ENCODE measurements around the gene SPDL1. TPM values are rescaled to one million over a fixed set of nuclear protein-coding genes. Genes with fewer than 3 reads are reported as not detected.

The SPDL1 gene
- total RNA-seq, 1 donor from 2014 or later, result 13.3 TPM

GRCh38 chr5:169653091-169653490, 69.5 kb downstream of the SPDL1 start:
- no peak overlapping the region for H3K4me3 ChIP-seq
- H3K27ac ChIP-seq, result no peak overlapping the region
- DNase-seq (ENCODE audit: extremely low spot score in 2 of 2), result no peak
- intact Hi-C loops (cut with DNase I), result no loop called here
- H3K27me3 ChIP-seq, result no peaks in the 10 kb centered on the region
- H3K4me1 ChIP-seq, result peaks cover 4% of the 10 kb centered on the region
- no peak for TF ChIP-seq POLR2A (IDR thresholded peaks at IDR 0.05)
- TF ChIP-seq POLR2AphosphoS5 (IDR thresholded peaks at IDR 0.05; ENCODE audit: insufficient read depth in 1 of 2, low read depth in 1 of 2), result no peak
- TF ChIP-seq, protein P1, sequence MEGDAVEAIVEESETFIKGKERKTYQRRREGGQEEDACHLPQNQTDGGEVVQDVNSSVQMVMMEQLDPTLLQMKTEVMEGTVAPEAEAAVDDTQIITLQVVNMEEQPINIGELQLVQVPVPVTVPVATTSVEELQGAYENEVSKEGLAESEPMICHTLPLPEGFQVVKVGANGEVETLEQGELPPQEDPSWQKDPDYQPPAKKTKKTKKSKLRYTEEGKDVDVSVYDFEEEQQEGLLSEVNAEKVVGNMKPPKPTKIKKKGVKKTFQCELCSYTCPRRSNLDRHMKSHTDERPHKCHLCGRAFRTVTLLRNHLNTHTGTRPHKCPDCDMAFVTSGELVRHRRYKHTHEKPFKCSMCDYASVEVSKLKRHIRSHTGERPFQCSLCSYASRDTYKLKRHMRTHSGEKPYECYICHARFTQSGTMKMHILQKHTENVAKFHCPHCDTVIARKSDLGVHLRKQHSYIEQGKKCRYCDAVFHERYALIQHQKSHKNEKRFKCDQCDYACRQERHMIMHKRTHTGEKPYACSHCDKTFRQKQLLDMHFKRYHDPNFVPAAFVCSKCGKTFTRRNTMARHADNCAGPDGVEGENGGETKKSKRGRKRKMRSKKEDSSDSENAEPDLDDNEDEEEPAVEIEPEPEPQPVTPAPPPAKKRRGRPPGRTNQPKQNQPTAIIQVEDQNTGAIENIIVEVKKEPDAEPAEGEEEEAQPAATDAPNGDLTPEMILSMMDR (IDR thresholded peaks at IDR 0.05), result no peak
- no peaks in the 10 kb centered on the region for H3K36me3 ChIP-seq
- no peaks in the 10 kb centered on the region for H3K9me3 ChIP-seq

Small RNA genes within 50 kb of the gene (small RNA-seq; reads per million reads assigned to genes)
- gene RNU6-477P, result not detected

Other genes starting within 250 kb of the SPDL1 start
- 18.2 TPM for gene DOCK2, start 53.5 kb downstream of the SPDL1 start, total RNA-seq